GM12873 (cell line): Measurements from ENCODE around the gene PPP1R11.

ENCODE experiments used
- CTCF ChIP-seq: IDR thresholded peaks from 2 replicates; pipeline ENCODE4 v1.5.1; 2012; ENCODE audit warnings: low read depth, mild to moderate bottlenecking, moderate library complexity, low read length, control low read depth; ENCODE audit not compliant: insufficient read depth; ENCODE audit errors: missing control alignments

PPP1R11 gene

GRCh38 chr6:30091577-30092381 lies 24.8 kb downstream of the PPP1R11 start:
- no peak for TF ChIP-seq CTCF

GRCh38 chr6:30092852-30093543 lies 26.0 kb downstream of the PPP1R11 start:
- no peak for TF ChIP-seq CTCF

DNA sequence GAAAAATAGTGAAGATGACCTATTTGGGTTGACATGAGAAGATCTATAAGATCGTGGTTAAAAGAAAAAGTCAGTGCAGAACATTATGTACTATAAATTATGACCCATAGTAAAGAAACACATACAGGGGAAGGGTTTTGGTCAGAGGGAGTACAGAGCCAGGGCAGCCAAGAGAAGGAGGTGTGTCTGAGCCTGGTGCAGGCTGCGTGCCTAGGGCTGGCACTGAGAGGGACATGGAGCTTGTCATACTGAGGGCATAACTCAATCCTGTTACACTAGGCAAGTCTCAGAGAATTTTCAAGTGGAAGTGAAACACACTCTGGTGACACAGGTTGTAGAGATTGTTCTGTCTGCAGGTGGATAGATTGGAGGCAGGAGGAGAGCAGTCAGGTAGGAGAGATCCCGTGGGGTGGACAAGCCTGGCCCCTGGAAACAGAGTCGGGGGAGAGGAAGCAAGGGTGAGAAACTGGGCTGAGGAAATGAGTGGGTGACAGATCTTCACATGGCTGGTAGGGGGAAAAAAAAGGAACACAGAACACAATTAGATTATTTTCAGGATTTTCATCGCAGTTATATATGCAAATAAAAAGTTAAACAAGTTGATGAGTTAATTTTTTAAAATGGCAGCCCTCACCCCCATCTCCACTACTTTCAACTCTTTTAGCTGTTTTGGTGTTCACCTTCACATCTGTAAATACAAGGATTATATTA lies 27.1 kb downstream of the PPP1R11 start:
- no peak for TF ChIP-seq CTCF

DNA sequence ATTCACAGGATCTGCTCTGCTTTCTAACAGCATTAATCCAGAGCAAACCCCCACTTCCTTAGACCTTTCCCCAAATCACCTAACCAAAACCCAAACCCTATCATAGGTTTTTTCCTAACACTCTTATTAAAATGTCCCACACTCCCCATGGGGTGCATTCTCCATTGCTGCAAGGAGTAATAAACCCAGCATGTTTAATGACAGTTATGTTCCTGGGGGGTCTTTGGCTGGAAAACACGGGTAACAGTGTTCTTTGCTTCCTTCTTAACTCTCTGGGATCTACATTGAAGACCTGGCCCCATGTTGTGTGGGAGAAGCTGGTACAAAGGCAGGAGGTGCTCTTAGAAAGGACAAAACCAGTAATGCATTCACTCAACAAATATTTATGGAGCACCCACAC lies 29.8 kb downstream of the PPP1R11 start:
- TF ChIP-seq CTCF, result no peak

DNA sequence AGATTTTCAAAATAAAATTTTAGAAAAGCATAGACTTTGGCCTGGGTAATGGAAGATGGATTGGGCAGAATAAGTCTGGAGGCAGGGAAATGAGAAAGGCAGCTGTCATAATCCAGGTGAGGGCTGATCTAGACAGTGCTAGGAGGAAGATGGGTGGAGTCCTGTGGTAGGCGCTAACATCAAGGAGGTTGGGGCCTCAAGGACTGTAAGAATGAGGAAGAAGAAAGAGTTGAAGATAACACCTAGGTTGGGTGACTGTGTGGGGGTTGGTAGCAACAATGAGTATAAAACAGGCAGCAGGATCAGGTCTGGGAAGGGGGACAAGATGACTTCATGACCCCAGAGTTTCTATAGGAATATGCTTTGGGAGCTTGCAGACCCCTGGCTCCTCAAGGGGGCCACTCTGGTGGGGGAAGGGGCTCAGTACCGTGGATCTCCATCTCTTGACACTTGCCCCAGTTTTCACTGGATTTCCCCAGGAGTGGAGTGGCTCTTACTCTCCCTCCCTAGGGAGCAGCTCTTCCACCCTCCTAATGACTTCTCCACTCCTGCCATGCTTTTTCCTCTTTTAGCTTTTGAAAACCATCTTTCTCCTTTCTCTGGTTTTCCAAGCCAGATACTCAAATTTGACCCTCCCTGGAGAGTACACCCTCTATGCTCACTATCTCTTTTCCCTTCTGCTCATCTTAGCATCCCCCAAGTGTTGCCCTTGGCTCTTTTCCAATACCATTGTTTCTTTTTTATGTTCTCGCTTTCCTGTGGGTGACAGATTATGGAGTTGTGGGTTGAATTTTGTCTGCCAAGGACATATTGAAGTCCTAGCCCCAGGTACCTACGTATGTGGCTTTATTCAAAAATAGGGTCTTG lies 31.1 kb downstream of the PPP1R11 start:
- TF ChIP-seq CTCF, result no peak

- no peak for TF ChIP-seq CTCF
Observed at GRCh38 chr6:30100154-30100553, 33.2 kb downstream of the PPP1R11 start.
